Endothelial cell (in vitro differentiated cells): ENCODE measurements around the gene OR6C75. TPM values are rescaled to one million over a fixed set of nuclear protein-coding genes. Genes with fewer than 3 reads are reported as not detected.
"Not testable (repeated sequence)": the region's sequence is repeated elsewhere in the genome, so short reads cannot be mapped to it uniquely, and the experiment has no call there.

Experiments
- DNase-seq: peaks from one replicate; pipeline ENCODE4 v3.0.0; 2021; ENCODE audit warnings: low spot score
- H3K27ac Mint-ChIP-seq: one replicate; pipeline ENCODE4 v1.8.0; 2021; ENCODE audit warnings: mixed read lengths, inconsistent platforms; ENCODE audit not compliant: unreplicated experiment
- H3K27me3 Mint-ChIP-seq: one replicate; pipeline ENCODE4 v1.8.0; 2021; ENCODE audit warnings: mild to moderate bottlenecking, moderate library complexity, mixed read lengths, inconsistent platforms; ENCODE audit not compliant: unreplicated experiment
- H3K36me3 Mint-ChIP-seq: one replicate; pipeline ENCODE4 v1.8.0; 2021; ENCODE audit warnings: mild to moderate bottlenecking, low read depth, mixed read lengths, inconsistent platforms; ENCODE audit not compliant: unreplicated experiment
- H3K4me1 Mint-ChIP-seq: one replicate; pipeline ENCODE4 v1.8.0; 2021; ENCODE audit warnings: mild to moderate bottlenecking, mixed read lengths, inconsistent platforms; ENCODE audit not compliant: unreplicated experiment
- H3K4me3 Mint-ChIP-seq: one replicate; pipeline ENCODE4 v1.8.0; 2021; ENCODE audit warnings: mild to moderate bottlenecking, mixed read lengths, inconsistent platforms; ENCODE audit not compliant: unreplicated experiment
- H3K9me3 Mint-ChIP-seq: one replicate; pipeline ENCODE4 v1.8.0; 2021; ENCODE audit warnings: mixed read lengths, inconsistent platforms; ENCODE audit not compliant: unreplicated experiment
- long read RNA-seq: library from polyadenylated mRNA; unstranded; transcript quantifications from one replicate; pipeline ENCODE4 v2.0.0, GENCODE V29; 2020; ENCODE audit not compliant: unreplicated experiment
- total RNA-seq: library from RNA; stranded (reverse); fragmentation: NEBNext Ultra II Directional; extraction: Animal tissue kit (Norgen Biotek cat#: 25700); gene quantifications from one replicate; pipeline ENCODE4 v1.2.1, GENCODE V29; 2021; ENCODE audit not compliant: unreplicated experiment
- TF ChIP-seq, protein P1 (sequence below): fragments of 200-600 bp; sonication (generic); IDR thresholded peaks from one replicate; pipeline ENCODE4 v1.5.0; 2021; ENCODE audit warnings: antibody characterized with exemption; ENCODE audit not compliant: unreplicated experiment

OR6C75 gene
- total RNA-seq = not detected
- long read RNA-seq = 0 reads

GRCh38 chr12:55362675-55363074, at the start of gene OR6C75:
Gene OR6C75 (plus strand): TSS chr12:55362975. CDS start chr12:55365111, 2,136 bp downstream.
- Mint-ChIP-seq H3K9me3 (no peaks in the 10 kb centered on the region), H3K4me3 (no peak within 1 kb of the TSS), H3K36me3 (no peaks in the 10 kb centered on the region), H3K27me3 (no peaks in the 10 kb centered on the region), H3K27ac (no peak within 1 kb of the TSS), H3K4me1 (no peaks in the 10 kb centered on the region)
- TF ChIP-seq, protein P1, sequence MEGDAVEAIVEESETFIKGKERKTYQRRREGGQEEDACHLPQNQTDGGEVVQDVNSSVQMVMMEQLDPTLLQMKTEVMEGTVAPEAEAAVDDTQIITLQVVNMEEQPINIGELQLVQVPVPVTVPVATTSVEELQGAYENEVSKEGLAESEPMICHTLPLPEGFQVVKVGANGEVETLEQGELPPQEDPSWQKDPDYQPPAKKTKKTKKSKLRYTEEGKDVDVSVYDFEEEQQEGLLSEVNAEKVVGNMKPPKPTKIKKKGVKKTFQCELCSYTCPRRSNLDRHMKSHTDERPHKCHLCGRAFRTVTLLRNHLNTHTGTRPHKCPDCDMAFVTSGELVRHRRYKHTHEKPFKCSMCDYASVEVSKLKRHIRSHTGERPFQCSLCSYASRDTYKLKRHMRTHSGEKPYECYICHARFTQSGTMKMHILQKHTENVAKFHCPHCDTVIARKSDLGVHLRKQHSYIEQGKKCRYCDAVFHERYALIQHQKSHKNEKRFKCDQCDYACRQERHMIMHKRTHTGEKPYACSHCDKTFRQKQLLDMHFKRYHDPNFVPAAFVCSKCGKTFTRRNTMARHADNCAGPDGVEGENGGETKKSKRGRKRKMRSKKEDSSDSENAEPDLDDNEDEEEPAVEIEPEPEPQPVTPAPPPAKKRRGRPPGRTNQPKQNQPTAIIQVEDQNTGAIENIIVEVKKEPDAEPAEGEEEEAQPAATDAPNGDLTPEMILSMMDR = no peak
- no peak for DNase-seq

DNA sequence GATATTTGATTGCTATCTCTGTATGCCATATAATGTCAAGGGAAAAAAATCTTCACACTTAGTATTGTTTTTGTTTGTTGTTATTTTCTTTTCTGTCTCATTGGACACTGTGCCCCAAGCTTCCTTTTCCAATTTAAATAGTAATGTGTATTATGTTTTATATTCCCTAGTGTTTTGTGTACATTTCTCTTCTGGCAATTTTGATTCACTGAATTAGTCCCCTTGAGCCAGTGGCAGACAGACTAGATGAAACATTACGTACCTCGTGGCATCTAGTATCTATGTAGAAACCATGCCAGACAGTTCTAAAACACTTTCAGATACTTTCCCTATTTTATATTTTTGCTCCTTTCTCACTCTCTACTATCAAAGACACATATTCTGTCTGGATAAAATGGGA, 48.7 kb upstream of the OR6C75 start, which contains the start of gene OR6C1:
Gene OR6C1, plus strand, starts transcription at position 301 of the 400 bp plus-strand sequence. CDS start 6,257 bp downstream, outside the sequence.
- Mint-ChIP-seq H3K4me3 (no peak within 1 kb of the TSS), H3K4me1 (no peaks in the 10 kb centered on the region), H3K9me3 (no peaks in the 10 kb centered on the region), H3K27ac (no peak within 1 kb of the TSS), H3K36me3 (no peaks in the 10 kb centered on the region), H3K27me3 (no peaks in the 10 kb centered on the region)
- TF ChIP-seq, protein P1 = no peak
- DNase-seq = no peak

DNA sequence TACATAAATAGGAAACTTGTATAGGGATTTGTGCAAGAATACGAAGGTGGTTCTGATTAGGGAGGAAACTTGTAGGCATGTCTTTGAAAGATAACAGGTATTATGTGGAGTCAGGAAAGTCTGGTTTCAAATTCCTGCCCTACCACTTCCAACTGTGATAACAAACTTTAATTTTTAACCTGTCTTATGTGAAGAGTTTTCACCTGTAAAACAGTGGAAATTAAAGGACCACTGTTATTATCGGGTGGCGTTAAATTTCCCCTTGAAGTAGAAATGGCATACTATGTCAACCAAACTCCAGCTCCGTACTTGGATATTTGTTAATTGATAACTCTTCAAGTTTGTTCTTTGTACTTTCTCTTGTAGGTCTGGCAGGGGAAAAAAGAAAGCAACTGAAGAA, 42.6 kb upstream of the OR6C75 start:
- no peaks in the 10 kb centered on the region for H3K36me3 Mint-ChIP-seq
- no peak for DNase-seq
- no peaks in the 10 kb centered on the region for H3K9me3 Mint-ChIP-seq
- H3K4me1 Mint-ChIP-seq = no peaks in the 10 kb centered on the region
- TF ChIP-seq, protein P1 = no peak
- H3K4me3 Mint-ChIP-seq = no peak overlapping the region
- no peaks in the 10 kb centered on the region for H3K27me3 Mint-ChIP-seq
- H3K27ac Mint-ChIP-seq = no peak overlapping the region

- not testable (repeated sequence) for H3K36me3 Mint-ChIP-seq, H3K4me1 Mint-ChIP-seq, H3K27ac Mint-ChIP-seq, DNase-seq, H3K27me3 Mint-ChIP-seq, H3K4me3 Mint-ChIP-seq, H3K9me3 Mint-ChIP-seq
Measured at GRCh38 chr12:55325801-55326200, 37.0 kb upstream of the OR6C75 start.

DNA sequence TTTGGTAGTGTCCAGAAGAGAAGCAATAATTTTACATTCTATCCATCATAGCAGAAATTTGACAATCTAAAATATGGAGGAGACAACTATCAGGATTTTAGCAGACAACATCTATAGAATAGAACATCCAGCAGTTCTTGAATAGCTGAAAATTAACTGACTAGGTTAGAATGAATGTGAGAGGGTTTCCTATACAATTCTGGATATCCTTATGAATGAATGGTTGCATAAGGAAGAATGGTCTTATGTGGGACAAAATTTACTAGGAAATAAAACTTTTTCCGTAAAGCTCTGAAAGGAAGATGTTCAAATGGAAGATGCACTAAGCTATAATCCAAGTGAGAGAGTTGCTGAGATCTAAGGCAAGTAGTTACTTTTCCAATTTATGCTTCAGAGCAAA, 32.3 kb upstream of the OR6C75 start, which contains the start of gene OR6C3:
Gene OR6C3, plus strand, starts transcription at position 301 of the 400 bp plus-strand sequence. CDS start 955 bp downstream, outside the sequence.
- no peaks in the 10 kb centered on the region for H3K27me3 Mint-ChIP-seq
- no peak within 1 kb of the TSS for H3K27ac Mint-ChIP-seq
- TF ChIP-seq, protein P1 = no peak
- no peaks in the 10 kb centered on the region for H3K36me3 Mint-ChIP-seq
- H3K4me1 Mint-ChIP-seq = no peaks in the 10 kb centered on the region
- H3K9me3 Mint-ChIP-seq = no peaks in the 10 kb centered on the region
- DNase-seq = no peak
- no peak within 1 kb of the TSS for H3K4me3 Mint-ChIP-seq
